ENCODE data around the gene SF3B1.

DNA sequence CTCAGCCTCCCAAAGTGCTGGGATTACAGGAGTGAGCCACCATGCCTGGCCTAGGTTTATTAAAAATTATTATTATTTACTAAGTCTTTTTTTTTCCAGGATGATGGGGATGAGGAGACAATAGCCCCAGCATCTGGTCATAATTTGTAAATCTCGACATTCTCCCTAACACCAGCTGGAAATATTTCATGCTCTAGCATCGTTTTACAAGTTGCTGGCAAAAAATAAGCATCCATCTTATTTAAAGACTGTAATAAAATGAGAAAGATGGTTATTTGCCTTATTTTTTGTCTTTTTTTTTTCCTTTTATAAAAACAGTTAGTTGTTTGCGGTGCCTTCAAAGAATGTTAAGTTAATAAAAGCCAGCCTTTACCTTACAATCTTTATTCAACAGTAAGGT is 56.7 kb downstream of the SF3B1 start:
- TF ChIP-seq, protein P1, sequence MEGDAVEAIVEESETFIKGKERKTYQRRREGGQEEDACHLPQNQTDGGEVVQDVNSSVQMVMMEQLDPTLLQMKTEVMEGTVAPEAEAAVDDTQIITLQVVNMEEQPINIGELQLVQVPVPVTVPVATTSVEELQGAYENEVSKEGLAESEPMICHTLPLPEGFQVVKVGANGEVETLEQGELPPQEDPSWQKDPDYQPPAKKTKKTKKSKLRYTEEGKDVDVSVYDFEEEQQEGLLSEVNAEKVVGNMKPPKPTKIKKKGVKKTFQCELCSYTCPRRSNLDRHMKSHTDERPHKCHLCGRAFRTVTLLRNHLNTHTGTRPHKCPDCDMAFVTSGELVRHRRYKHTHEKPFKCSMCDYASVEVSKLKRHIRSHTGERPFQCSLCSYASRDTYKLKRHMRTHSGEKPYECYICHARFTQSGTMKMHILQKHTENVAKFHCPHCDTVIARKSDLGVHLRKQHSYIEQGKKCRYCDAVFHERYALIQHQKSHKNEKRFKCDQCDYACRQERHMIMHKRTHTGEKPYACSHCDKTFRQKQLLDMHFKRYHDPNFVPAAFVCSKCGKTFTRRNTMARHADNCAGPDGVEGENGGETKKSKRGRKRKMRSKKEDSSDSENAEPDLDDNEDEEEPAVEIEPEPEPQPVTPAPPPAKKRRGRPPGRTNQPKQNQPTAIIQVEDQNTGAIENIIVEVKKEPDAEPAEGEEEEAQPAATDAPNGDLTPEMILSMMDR (optimal IDR thresholded peaks at IDR 0.05 in 1 of 3, IDR thresholded peaks at IDR 0.05 in 1 of 3, conservative IDR thresholded peaks at IDR 0.05 in 1 of 3; ENCODE audit: extremely low read depth in 1 of 3, insufficient read depth in 2 of 3, low read length in 3 of 3): no peak
- no peak for TF ChIP-seq EZH2 (IDR thresholded peaks at IDR 0.05; ENCODE audit: low read length)
